Adrenal gland (tissue), 5 donors: ENCODE measurements around the gene PDIA5.

ENCODE experiments used
- CTCF ChIP-seq, 6 experiments: fragments of 450-650 bp in 4 of 6; fragments of 200-600 bp in 2 of 6; sonication (generic) in 1 of 6; IDR thresholded peaks; 1 replicate in 5 of 6; 2 replicates in 1 of 6; pipeline versions ENCODE4 v1.5.1 to v1.8.0; 2016 to 2021; ENCODE audit warnings: antibody characterized with exemption in 6 of 6, mild to moderate bottlenecking in 2 of 6, moderate library complexity in 1 of 6
- POLR2A ChIP-seq, 2 donors: fragments of 450-650 bp; IDR thresholded peaks; one replicate each; pipeline ENCODE4 v1.6.1; 2017; ENCODE audit warnings: antibody characterized with exemption in 2 of 2, mild to moderate bottlenecking in 2 of 2, moderate library complexity in 1 of 2
- donor health status: DM: no; HTN: no; CAD: no.

- TF ChIP-seq CTCF (IDR thresholded peaks at IDR 0.05) (no peak), POLR2A (IDR thresholded peaks at IDR 0.05) (no peak)
These were observed 24.4 kb upstream of the PDIA5 start for GRCh38 chr3:123042413-123042812.
